ENCODE measurements around the gene MYOM3.

MYOM3 gene

GRCh38 chr1:24074817-24075589 lies 36.9 kb downstream of the MYOM3 start:
- peaks cover 0 to 6% of the 10 kb centered on the region in 2 experiments for H3K4me1 ChIP-seq (ENCODE audit: control insufficient read depth in 1 of 2, insufficient read depth in 2 of 2, low read length in 2 of 2)
- no peak overlapping the region for H3K9ac ChIP-seq (ENCODE audit: low read length)
- DNase-seq = no peak
- no peak overlapping the region for H4K12ac ChIP-seq (ENCODE audit: low read depth, low read length)
- H3K36me3 ChIP-seq (ENCODE audit: control insufficient read depth in 1 of 2, insufficient read depth in 2 of 2, low read length in 2 of 2) = no peaks in the 10 kb centered on the region
- H3K79me2 ChIP-seq (ENCODE audit: control insufficient read depth, insufficient read depth, low read length, poor library complexity) = no peaks in the 10 kb centered on the region
- H2AFZ ChIP-seq (ENCODE audit: insufficient read depth, low read length, poor library complexity) = no peak overlapping the region
- no peak overlapping the region for H2BK120ac ChIP-seq (ENCODE audit: insufficient read depth, low read length, poor library complexity)
- no peak overlapping the region for H2AK5ac ChIP-seq (ENCODE audit: low read length)
- no peak overlapping the region for H3K14ac ChIP-seq (ENCODE audit: low read length)
- no peak overlapping the region for H3K4me2 ChIP-seq (ENCODE audit: low read length)
- no peak overlapping the region for H4K8ac ChIP-seq (ENCODE audit: low read depth, low read length)
- H3K4me3 ChIP-seq (ENCODE audit: low read depth, low read length) = no peak overlapping the region
- H2BK5ac ChIP-seq (ENCODE audit: low read depth, low read length, poor library complexity) = no peak overlapping the region
- peaks cover 2% of the 10 kb centered on the region for H3K9me3 ChIP-seq (ENCODE audit: insufficient read depth, low read depth, low read length)
- no peak overlapping the region for H4K91ac ChIP-seq (ENCODE audit: low read depth, low read length)
- H3K27me3 ChIP-seq (ENCODE audit: insufficient read depth, low read length) = no peaks in the 10 kb centered on the region
- no peak overlapping the region for H3K27ac ChIP-seq (ENCODE audit: low read depth, low read length)
- WGBS (ENCODE audit: extremely low coverage, insufficient coverage, insufficient read length) = no CpG with 5 or more reads among the region's 15 CpGs
- no peak overlapping the region for H3K18ac ChIP-seq (ENCODE audit: low read length)
- no peak overlapping the region for H3K4ac ChIP-seq (ENCODE audit: low read depth, low read length)
- H2BK12ac ChIP-seq (ENCODE audit: low read length) = no peak overlapping the region
- H3K23ac ChIP-seq (ENCODE audit: low read length) = no peak overlapping the region
- no peaks in the 10 kb centered on the region for H3K79me1 ChIP-seq (ENCODE audit: low read length)

- Histone ChIP-seq H3K18ac (ENCODE audit: low read length) (no peak overlapping the region), H4K12ac (ENCODE audit: low read depth, low read length) (no peak overlapping the region), H4K8ac (ENCODE audit: low read depth, low read length) (no peak overlapping the region), H2BK12ac (ENCODE audit: low read length) (no peak overlapping the region), H4K91ac (ENCODE audit: low read depth, low read length) (no peak overlapping the region), H2AK5ac (ENCODE audit: low read length) (no peak overlapping the region), H3K14ac (ENCODE audit: low read length) (no peak overlapping the region), H3K9ac (ENCODE audit: low read length) (no peak overlapping the region), H3K4ac (ENCODE audit: low read depth, low read length) (no peak overlapping the region), H3K4me3 (ENCODE audit: low read depth, low read length) (no peak overlapping the region), H3K79me1 (ENCODE audit: low read length) (no peaks in the 10 kb centered on the region), H3K4me1 (ENCODE audit: control insufficient read depth in 1 of 2, insufficient read depth in 2 of 2, low read length in 2 of 2) (peaks cover 0 to 6% of the 10 kb centered on the region in 2 experiments), H3K9me3 (ENCODE audit: insufficient read depth, low read depth, low read length) (peaks cover 2% of the 10 kb centered on the region), H3K79me2 (ENCODE audit: control insufficient read depth, insufficient read depth, low read length, poor library complexity) (no peaks in the 10 kb centered on the region), H2BK120ac (ENCODE audit: insufficient read depth, low read length, poor library complexity) (no peak overlapping the region), H2AFZ (ENCODE audit: insufficient read depth, low read length, poor library complexity) (no peak overlapping the region), H3K4me2 (ENCODE audit: low read length) (no peak overlapping the region), H2BK5ac (ENCODE audit: low read depth, low read length, poor library complexity) (no peak overlapping the region), H3K23ac (ENCODE audit: low read length) (no peak overlapping the region), H3K27ac (ENCODE audit: low read depth, low read length) (no peak overlapping the region), H3K27me3 (ENCODE audit: insufficient read depth, low read length) (no peaks in the 10 kb centered on the region), H3K36me3 (ENCODE audit: control insufficient read depth in 1 of 2, insufficient read depth in 2 of 2, low read length in 2 of 2) (no peaks in the 10 kb centered on the region)
- no CpG with 5 or more reads among the region's 5 CpGs for WGBS (ENCODE audit: extremely low coverage, insufficient coverage, insufficient read length)
- no peak for DNase-seq
Observed at GRCh38 chr1:24074196-24074595, 37.7 kb downstream of the MYOM3 start.

- no CpG with 5 or more reads among the region's 7 CpGs for WGBS (ENCODE audit: extremely low coverage, insufficient coverage, insufficient read length)
- H3K36me3 ChIP-seq (ENCODE audit: control insufficient read depth in 1 of 2, insufficient read depth in 2 of 2, low read length in 2 of 2) = no peaks in the 10 kb centered on the region
Observed at GRCh38 chr1:24071941-24072340, 40.0 kb downstream of the MYOM3 start.

DNA sequence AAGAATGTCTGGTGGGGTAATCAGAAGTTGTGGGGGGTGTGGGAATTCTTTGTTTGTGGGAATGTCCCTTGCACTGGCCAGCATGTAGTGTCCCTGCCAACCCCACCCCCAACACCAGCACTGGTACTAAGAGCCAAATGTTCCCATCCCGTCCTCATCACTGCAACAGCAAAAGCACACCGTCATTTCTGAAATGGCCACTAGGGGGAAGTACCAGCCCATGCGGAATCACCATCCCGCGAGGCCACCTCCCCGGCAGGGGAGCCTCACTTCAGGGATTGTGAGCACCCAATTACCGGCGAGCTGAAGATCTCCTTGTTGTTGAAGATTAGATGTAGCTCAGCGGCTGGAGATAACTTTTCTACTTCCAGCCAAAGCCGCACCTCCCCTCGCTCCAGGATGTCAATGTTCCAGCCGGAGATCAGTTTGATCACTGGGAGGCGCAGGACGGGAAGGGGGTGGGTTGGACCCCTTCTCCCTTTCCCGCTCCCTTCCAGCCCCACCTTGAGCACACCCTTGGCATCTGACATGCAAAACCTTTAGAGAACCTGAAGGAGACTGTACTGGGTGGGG lies 41.0 kb downstream of the MYOM3 start:
- Histone ChIP-seq H3K14ac (ENCODE audit: low read length) (no peak overlapping the region), H4K12ac (ENCODE audit: low read depth, low read length) (no peak overlapping the region), H3K27ac (ENCODE audit: low read depth, low read length) (no peak overlapping the region), H3K4me1 (ENCODE audit: control insufficient read depth in 1 of 2, insufficient read depth in 2 of 2, low read length in 2 of 2) (no peaks in the 10 kb centered on the region), H4K8ac (ENCODE audit: low read depth, low read length) (no peak overlapping the region), H3K79me2 (ENCODE audit: control insufficient read depth, insufficient read depth, low read length, poor library complexity) (no peaks in the 10 kb centered on the region), H3K18ac (ENCODE audit: low read length) (no peak overlapping the region), H3K79me1 (ENCODE audit: low read length) (no peaks in the 10 kb centered on the region), H2BK5ac (ENCODE audit: low read depth, low read length, poor library complexity) (no peak overlapping the region), H3K4ac (ENCODE audit: low read depth, low read length) (no peak overlapping the region), H3K23ac (ENCODE audit: low read length) (no peak overlapping the region), H2AK5ac (ENCODE audit: low read length) (no peak overlapping the region), H3K4me2 (ENCODE audit: low read length) (peak overlapping the region; percentile 22), H4K91ac (ENCODE audit: low read depth, low read length) (no peak overlapping the region), H2BK120ac (ENCODE audit: insufficient read depth, low read length, poor library complexity) (no peak overlapping the region), H3K36me3 (ENCODE audit: control insufficient read depth in 1 of 2, insufficient read depth in 2 of 2, low read length in 2 of 2) (no peaks in the 10 kb centered on the region), H3K9me3 (ENCODE audit: insufficient read depth, low read depth, low read length) (peaks cover 2% of the 10 kb centered on the region), H2BK12ac (ENCODE audit: low read length) (no peak overlapping the region), H3K9ac (ENCODE audit: low read length) (no peak overlapping the region), H3K27me3 (ENCODE audit: insufficient read depth, low read length) (no peaks in the 10 kb centered on the region), H3K4me3 (ENCODE audit: low read depth, low read length) (no peak overlapping the region), H2AFZ (ENCODE audit: insufficient read depth, low read length, poor library complexity) (no peak overlapping the region)
- peak; percentile 56 to 83 for DNase-seq
- WGBS (ENCODE audit: extremely low coverage, insufficient coverage, insufficient read length) = no CpG with 5 or more reads among the region's 15 CpGs

More at GRCh38 chr1:24071941-24072340, 40.0 kb downstream of the MYOM3 start:
- DNase-seq = no peak
- H3K9me3 ChIP-seq (ENCODE audit: insufficient read depth, low read depth, low read length) = peaks cover 2% of the 10 kb centered on the region
- H4K8ac ChIP-seq (ENCODE audit: low read depth, low read length) = no peak overlapping the region
- H4K91ac ChIP-seq (ENCODE audit: low read depth, low read length) = no peak overlapping the region
- no peak overlapping the region for H2BK120ac ChIP-seq (ENCODE audit: insufficient read depth, low read length, poor library complexity)
- H3K9ac ChIP-seq (ENCODE audit: low read length) = no peak overlapping the region
- no peaks in the 10 kb centered on the region for H3K79me1 ChIP-seq (ENCODE audit: low read length)
- no peak overlapping the region for H3K14ac ChIP-seq (ENCODE audit: low read length)
- H3K4ac ChIP-seq (ENCODE audit: low read depth, low read length) = no peak overlapping the region
- no peak overlapping the region for H2AFZ ChIP-seq (ENCODE audit: insufficient read depth, low read length, poor library complexity)
- H3K4me3 ChIP-seq (ENCODE audit: low read depth, low read length) = no peak overlapping the region
- no peak overlapping the region for H3K18ac ChIP-seq (ENCODE audit: low read length)
- no peak overlapping the region for H2BK5ac ChIP-seq (ENCODE audit: low read depth, low read length, poor library complexity)
- no peak overlapping the region for H2BK12ac ChIP-seq (ENCODE audit: low read length)
- no peak overlapping the region for H3K23ac ChIP-seq (ENCODE audit: low read length)
- H3K27me3 ChIP-seq (ENCODE audit: insufficient read depth, low read length) = no peaks in the 10 kb centered on the region
- H3K79me2 ChIP-seq (ENCODE audit: control insufficient read depth, insufficient read depth, low read length, poor library complexity) = no peaks in the 10 kb centered on the region
- H4K12ac ChIP-seq (ENCODE audit: low read depth, low read length) = no peak overlapping the region
- H3K27ac ChIP-seq (ENCODE audit: low read depth, low read length) = no peak overlapping the region
- no peak overlapping the region for H2AK5ac ChIP-seq (ENCODE audit: low read length)
- H3K4me1 ChIP-seq (ENCODE audit: control insufficient read depth in 1 of 2, insufficient read depth in 2 of 2, low read length in 2 of 2) = no peaks in the 10 kb centered on the region
- H3K4me2 ChIP-seq (ENCODE audit: low read length) = no peak overlapping the region
